AG20443 (cell line): Measurements from ENCODE around the gene ZNF579.
A peak's percentile ranks its signal among the peaks of the same experiment; 100 is the strongest.

ENCODE experiments used
- DNase-seq: peaks from one replicate; pipeline ENCODE4 v3.0.0; 2012; ENCODE audit warnings: low spot score, mixed read lengths

ZNF579 gene, protein sequence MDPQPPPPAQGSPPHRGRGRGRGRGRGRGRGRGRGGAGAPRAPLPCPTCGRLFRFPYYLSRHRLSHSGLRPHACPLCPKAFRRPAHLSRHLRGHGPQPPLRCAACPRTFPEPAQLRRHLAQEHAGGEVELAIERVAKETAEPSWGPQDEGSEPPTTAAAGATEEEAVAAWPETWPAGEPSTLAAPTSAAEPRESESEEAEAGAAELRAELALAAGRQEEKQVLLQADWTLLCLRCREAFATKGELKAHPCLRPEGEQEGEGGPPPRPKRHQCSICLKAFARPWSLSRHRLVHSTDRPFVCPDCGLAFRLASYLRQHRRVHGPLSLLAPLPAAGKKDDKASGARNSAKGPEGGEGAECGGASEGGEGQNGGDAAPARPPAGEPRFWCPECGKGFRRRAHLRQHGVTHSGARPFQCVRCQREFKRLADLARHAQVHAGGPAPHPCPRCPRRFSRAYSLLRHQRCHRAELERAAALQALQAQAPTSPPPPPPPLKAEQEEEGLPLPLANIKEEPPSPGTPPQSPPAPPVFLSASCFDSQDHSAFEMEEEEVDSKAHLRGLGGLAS

DNA sequence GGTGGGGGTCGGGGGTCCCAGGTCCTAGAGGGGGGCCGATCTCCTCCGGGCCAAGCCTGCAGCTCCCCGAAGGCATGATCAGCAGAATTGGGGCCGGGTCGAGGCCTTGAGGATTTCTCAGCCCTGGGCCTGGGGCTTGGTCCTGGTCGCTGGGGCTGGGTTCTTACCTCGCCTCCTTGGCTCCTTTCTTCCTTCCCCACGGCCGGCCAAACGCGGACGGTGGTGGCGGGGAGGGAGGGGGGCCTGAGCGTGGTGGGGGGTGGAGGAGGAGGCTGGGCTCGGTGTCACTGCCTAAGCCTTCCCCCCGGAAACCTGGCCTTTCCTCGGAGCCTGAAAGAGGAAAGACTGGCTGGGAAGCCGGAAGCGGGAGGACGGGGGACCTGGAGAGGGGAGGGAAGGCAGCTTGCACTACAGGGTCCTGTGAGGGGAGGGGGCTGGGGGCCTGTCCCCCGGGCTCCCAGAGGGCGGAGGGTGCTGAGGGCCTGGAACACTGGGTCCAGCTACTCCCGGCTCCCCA is at the start of gene ZNF579:
Gene ZNF579 (minus strand): TSS at position 221 of the 517 bp plus-strand sequence. CDS start 1,209 bp downstream, outside the sequence.
- peak; percentile 94 for DNase-seq

DNA sequence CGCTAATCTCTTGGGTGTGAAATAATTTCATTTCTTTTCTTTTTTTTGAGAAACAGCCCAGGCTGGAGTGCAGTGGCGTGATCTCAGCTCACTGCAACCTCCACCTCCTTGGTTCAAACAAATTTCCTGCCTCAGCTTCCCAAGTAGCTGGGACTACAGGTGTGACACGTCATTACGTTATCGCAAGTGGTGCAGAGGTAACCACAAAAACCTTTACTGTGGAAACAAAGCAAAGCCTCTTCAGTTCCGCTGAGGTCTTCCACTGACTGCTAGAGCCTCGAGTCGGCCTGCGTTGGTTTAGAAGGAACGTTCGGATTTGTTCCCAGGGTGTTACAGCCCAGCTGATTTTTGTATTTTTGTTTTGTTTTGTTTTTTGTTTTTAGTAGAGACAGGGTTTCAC is 45.7 kb upstream of the ZNF579 start:
- DNase-seq = no peak

DNA sequence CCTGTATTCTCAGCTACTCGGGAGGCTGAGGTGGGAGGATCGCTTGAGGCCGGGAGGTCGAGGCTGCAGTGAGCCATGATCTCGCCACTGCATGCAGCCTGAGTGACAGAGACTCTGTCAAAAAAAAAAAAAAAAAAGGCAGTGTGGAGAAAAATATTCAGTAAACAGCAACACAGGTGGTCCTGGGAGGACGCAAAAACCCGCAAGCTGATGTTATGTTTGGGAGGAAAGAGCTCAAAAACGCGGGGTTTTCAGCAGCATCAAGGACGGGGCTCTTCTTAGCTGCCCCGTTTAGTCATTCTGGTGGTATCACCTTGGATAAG is 44.3 kb upstream of the ZNF579 start:
- no peak for DNase-seq

DNA sequence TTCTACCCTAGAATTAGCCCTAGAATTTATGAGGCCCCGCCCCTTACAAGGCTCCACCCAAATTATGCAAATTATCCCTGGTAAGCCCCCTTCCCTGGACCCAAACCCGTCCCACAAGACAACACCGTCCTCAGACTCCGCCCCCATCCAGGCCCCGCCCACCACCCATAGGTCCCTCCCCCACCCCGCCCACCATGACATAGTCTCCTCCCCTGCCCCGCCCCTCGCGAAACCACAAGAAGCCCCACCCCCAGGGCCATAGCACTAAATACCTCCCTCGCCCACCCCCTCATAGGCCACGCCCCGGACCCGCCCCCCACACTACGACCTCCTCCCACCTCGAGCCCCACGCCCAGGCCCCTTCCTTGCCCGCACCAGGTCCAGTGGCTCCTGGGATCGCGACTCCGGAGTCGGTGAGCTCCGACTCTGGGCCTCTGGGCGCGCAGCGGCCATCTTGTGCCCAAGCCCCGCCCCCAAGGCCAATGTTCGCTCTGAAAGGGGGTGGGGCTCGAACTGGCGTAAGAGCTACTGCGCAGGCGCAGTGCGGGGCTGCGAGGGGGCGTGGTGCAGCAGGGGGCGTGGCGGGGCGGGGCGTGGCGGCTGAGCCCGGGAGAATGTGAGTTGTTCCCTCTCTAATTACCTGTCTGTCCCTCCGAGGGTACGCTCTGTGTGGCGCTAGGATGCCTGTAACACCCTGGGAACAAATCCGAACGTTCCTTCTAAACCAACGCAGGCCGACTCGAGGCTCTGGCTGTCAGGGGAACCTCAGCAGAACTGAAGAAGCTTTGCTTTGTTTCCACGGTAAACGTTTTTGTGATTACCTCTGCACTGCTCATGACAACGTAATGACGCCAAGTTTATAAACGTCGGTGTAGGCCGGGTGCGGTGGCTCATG is 43.7 kb upstream of the ZNF579 start, which contains the start of gene ZNF784:
Gene ZNF784 (minus strand): TSS at position 458 of the 895 bp plus-strand sequence. CDS start 5 bp downstream, at position 453.
- peak; percentile 97 for DNase-seq

DNA sequence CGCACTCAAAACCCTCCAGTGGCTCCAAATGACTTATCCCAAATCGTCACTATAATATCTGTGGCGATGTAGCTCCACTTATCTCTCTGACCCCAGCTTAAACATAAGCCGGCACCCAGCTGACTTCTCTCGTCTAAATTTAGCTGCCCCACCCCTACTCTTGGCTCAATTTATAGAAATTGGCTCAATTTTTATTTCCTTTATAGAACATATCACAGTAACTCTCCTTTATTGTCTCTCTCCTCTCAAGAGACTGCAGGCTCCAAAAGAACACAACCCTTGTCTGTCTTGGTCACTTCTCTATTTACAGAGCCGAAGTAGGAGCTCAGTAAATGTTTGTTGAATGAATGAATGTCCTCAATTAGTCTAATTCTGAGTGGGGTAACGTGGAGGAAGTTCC is 42.9 kb upstream of the ZNF579 start:
- no peak for DNase-seq

- DNase-seq = no peak
These were observed 42.5 kb upstream of the ZNF579 start for GRCh38 chr19:55623130-55623529.

- DNase-seq = no peak
These were observed 41.8 kb upstream of the ZNF579 start for GRCh38 chr19:55622242-55622969.

- no peak for DNase-seq
These were observed 41.1 kb upstream of the ZNF579 start for GRCh38 chr19:55621673-55622231.

- no peak for DNase-seq
These were observed 40.6 kb upstream of the ZNF579 start for GRCh38 chr19:55621205-55621672.

DNA sequence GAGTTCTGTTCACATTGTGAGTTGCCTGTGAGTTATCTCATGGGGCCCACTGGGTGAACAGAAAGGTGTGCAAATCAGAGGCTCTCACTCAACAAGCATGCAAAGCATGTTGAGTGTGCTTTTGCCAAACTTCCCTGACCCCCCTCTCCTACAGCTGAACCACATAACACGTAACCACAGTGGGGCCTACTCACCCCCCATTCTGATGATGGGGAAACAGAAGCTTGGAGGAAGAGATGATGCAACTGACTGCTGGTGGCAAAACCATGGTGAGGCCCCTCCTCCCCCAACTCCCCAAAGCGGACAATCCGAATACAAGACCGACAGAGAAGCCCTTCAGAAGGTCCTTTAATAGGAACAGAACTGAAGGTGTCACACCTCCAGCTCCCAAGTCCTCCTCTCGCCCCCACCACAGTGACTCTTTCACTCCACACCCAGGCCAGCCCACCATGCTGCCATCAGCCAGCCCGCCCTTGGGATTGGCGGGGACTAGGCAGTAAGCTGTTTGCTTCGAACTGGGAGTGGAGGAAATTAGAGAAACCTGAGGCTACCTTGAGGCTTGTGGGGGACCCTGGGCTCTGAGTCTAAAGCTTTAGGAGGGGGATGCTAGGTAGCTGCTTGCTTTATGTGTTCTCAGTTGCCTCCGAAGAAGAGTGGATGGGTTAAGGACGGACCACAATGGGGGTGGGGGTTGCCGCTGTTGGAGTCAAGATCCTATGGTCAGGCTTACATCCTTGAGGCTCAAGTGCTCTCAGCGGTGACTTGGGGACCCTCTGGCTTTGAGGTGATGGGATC is 40.0 kb upstream of the ZNF579 start:
- DNase-seq = no peak

- DNase-seq = no peak
These were observed 38.6 kb upstream of the ZNF579 start for GRCh38 chr19:55619286-55619685.

- no peak for DNase-seq
These were observed 37.8 kb upstream of the ZNF579 start for GRCh38 chr19:55618426-55618825.

GRCh38 chr19:55617426-55617825 is 36.8 kb upstream of the ZNF579 start:
- no peak for DNase-seq

DNA sequence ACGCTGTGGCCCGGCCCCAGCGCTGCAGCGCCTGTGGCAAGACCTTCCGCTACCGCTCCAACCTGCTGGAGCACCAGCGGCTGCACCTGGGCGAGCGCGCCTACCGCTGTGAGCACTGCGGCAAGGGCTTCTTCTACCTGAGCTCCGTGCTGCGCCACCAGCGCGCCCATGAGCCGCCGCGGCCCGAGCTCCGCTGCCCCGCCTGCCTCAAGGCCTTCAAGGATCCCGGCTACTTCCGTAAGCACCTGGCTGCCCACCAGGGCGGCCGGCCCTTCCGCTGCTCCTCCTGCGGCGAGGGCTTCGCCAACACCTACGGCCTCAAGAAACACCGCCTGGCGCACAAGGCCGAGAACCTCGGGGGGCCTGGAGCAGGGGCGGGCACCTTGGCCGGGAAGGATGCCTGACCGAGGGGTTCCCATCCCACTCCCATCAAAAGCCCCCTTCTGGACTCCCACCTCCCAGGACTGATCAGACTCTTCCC is 35.8 kb upstream of the ZNF579 start:
- no peak for DNase-seq

DNA sequence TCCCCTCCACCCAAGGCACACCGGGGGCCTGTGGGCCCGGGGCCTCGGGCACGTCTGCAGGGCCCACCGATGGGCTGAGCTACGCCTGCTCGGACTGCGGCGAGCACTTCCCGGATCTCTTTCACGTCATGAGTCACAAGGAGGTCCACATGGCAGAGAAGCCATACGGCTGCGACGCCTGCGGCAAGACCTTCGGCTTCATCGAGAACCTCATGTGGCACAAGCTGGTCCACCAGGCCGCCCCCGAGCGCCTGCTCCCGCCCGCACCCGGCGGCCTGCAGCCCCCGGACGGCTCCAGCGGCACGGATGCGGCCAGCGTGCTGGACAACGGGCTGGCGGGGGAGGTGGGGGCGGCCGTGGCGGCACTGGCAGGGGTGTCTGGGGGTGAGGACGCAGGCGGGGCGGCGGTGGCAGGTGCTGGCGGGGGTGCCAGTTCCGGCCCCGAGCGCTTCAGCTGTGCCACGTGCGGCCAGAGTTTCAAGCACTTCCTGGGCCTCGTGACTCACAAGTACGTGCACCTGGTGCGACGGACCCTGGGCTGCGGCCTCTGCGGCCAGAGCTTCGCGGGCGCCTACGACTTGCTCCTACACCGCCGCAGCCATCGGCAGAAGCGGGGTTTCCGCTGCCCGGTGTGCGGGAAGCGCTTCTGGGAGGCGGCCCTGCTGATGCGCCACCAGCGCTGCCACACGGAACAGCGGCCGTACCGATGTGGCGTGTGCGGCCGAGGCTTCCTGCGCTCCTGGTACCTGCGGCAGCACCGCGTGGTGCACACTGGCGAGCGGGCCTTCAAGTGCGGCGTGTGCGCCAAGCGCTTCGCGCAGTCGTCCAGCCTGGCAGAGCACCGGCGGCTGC is 35.1 kb upstream of the ZNF579 start:
- DNase-seq = no peak

- DNase-seq = no peak
These were observed 34.3 kb upstream of the ZNF579 start for GRCh38 chr19:55614711-55615542.

GRCh38 chr19:55613930-55614710 is 33.5 kb upstream of the ZNF579 start:
- no peak for DNase-seq

DNA sequence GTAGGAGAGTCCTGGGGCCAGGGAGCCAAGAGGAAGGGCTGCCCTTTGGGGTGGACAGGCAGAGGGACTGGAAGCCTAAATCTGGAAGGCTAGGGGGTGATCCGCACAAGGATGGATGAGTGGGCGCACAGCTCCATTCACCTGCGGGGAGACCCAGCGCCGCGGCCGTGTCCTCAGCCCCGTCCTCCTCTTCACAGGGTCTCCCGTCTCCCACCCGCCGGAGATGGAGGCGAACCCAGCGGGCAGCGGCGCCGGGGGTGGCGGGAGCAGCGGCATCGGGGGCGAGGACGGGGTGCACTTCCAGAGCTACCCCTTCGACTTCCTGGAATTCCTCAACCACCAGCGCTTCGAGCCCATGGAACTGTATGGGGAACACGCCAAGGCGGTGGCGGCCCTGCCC is 32.7 kb upstream of the ZNF579 start:
- no peak for DNase-seq
